GM12878 (cell line): ENCODE data around the gene AAMP. TPM values are rescaled to one million over a fixed set of nuclear protein-coding genes. Genes with fewer than 3 reads are reported as not detected.

ENCODE experiments used
- ATAC-seq: fragments of 200-7000 bp; cut with Tn5 transposase; 3 replicates; pipeline ENCODE4 v1.9.1; 2020; ENCODE audit warnings: mild to moderate bottlenecking, moderate library complexity
- BruUV-seq: library from RNA; stranded (reverse); fragments of 400-500 nt; replicated peaks from 2 replicates; lab custom pipeline; 2021; lab: Mats Ljungman, UMichigan
- CTCF ChIA-PET: fragments of 300-600 bp; sonication (Branson Sonifier 250); formaldehyde crosslinking; extraction: SDS; loops from one replicate; lab custom pipeline; 2021; ENCODE audit warnings: inconsistent platforms; lab: Yijun Ruan, JAX
- POLR2A ChIA-PET: fragments of 350-600 bp; formaldehyde crosslinking; extraction: SDS; loops from one replicate; lab custom pipeline; 2021; ENCODE audit warnings: inconsistent platforms; lab: Charles Lee
- RAD21 ChIA-PET: fragments of 300-600 bp; sonication (Branson Sonifier 250); formaldehyde crosslinking; loops from one replicate; lab custom pipeline; 2023; ENCODE audit warnings: antibody characterized with exemption; ENCODE audit not compliant: unreplicated experiment; lab: Charles Lee
- SMC1A ChIA-PET: fragments of 300-600 bp; sonication (Branson Sonifier 250); formaldehyde crosslinking; loops from one replicate; lab custom pipeline; 2023; ENCODE audit not compliant: unreplicated experiment, uncharacterized antibody; lab: Charles Lee
- DNase-seq: peaks from one replicate; pipeline ENCODE4 v3.0.0-alpha.2; 2011; ENCODE audit warnings: low read depth, low spot score
- FAIRE-seq: peaks from 3 replicates; lab custom pipeline; 2011; peaks lifted over from hg19 to GRCh38; lab: Jason Lieb, UNC
- H2AFZ ChIP-seq: 2 replicates; pipeline ENCODE4 v1.6.0; 2011; ENCODE audit warnings: low read depth, low read length, control low read depth; ENCODE audit not compliant: control insufficient read depth
- H3K27ac ChIP-seq: 2 replicates; pipeline ENCODE4 v1.5.1; 2011; ENCODE audit warnings: control low read depth; ENCODE audit not compliant: control insufficient read depth, insufficient read depth
- H3K27me3 ChIP-seq, 2 experiments: replicated peaks in 1 of 2; 2 replicates each; pipeline versions ENCODE4 v1.6.0 to v1.6.1; 2011; ENCODE audit warnings: low read length in 1 of 2; ENCODE audit not compliant: control insufficient read depth in 2 of 2, insufficient read depth in 2 of 2
- H3K36me3 ChIP-seq, 2 experiments: 2 replicates each; pipeline ENCODE4 v1.5.1; 2011; ENCODE audit warnings: low read length in 1 of 2; ENCODE audit not compliant: control insufficient read depth in 2 of 2, insufficient read depth in 2 of 2
- H3K4me1 ChIP-seq: 2 replicates; pipeline ENCODE4 v1.6.1; 2011; ENCODE audit warnings: mild to moderate bottlenecking, low read length, moderate library complexity, mixed read lengths; ENCODE audit not compliant: control insufficient read depth, insufficient read depth
- H3K4me2 ChIP-seq: 2 replicates; pipeline ENCODE4 v1.6.0; 2011; ENCODE audit warnings: control low read depth; ENCODE audit not compliant: control insufficient read depth, insufficient read depth
- H3K4me3 ChIP-seq: fragments of 200-600 bp; sonication (generic); 2 replicates; pipeline ENCODE4 v1.5.1; 2016
- H3K79me2 ChIP-seq: 2 replicates; pipeline ENCODE4 v1.6.0; 2011; ENCODE audit warnings: low read length; ENCODE audit not compliant: control insufficient read depth, insufficient read depth
- H3K9ac ChIP-seq: 2 replicates; pipeline ENCODE4 v1.8.0; 2011; ENCODE audit warnings: low read length, control low read depth, mixed read lengths; ENCODE audit not compliant: control insufficient read depth, insufficient read depth
- H3K9me3 ChIP-seq: replicated peaks from 3 replicates; pipeline ENCODE4 v1.5.1; 2011; ENCODE audit warnings: mild to moderate bottlenecking, low read length; ENCODE audit not compliant: control insufficient read depth, insufficient read depth
- H4K20me1 ChIP-seq: 2 replicates; pipeline ENCODE4 v1.6.0; 2011; ENCODE audit not compliant: control insufficient read depth, insufficient read depth
- CHD1 ChIP-seq: IDR thresholded peaks from 2 replicates; pipeline ENCODE4 v1.6.1; 2012; ENCODE audit warnings: low read depth, low read length, improper control_type of control experiment
- MTA3 ChIP-seq: IDR thresholded peaks from 2 replicates; pipeline ENCODE4 v1.6.1; 2012; ENCODE audit warnings: low read length, inconsistent platforms, borderline replicate concordance
- POLR2AphosphoS2 ChIP-seq: IDR thresholded peaks from 2 replicates; pipeline ENCODE4 v1.6.1; 2011; ENCODE audit warnings: low read depth, mild to moderate bottlenecking, low read length, improper control_type of control experiment, moderate library complexity
- RFX5 ChIP-seq: IDR thresholded peaks from 2 replicates; pipeline ENCODE4 v1.6.1; 2011; ENCODE audit warnings: low read depth, low read length, improper control_type of control experiment
- SREBF2 ChIP-seq: IDR thresholded peaks from 2 replicates; pipeline ENCODE4 v1.6.1; 2012; ENCODE audit warnings: mild to moderate bottlenecking, low read length
- SUZ12 ChIP-seq: fragments of 200-600 bp; sonication (generic); IDR thresholded peaks from one replicate; pipeline ENCODE4 v1.6.1; 2018; ENCODE audit warnings: antibody characterized with exemption, mild to moderate bottlenecking; ENCODE audit not compliant: unreplicated experiment
- TCF7 ChIP-seq: IDR thresholded peaks from 2 replicates; pipeline ENCODE4 v1.6.1; 2014; ENCODE audit warnings: antibody characterized with exemption, borderline replicate concordance
- ZBED1 ChIP-seq: IDR thresholded peaks from 2 replicates; pipeline ENCODE4 v1.6.1; 2016; ENCODE audit warnings: borderline replicate concordance
- WGBS: methylation state at CpG from one replicate; pipeline ENCODE4 v1.1.6; 2016; ENCODE audit warnings: low lambda C conversion rate; ENCODE audit not compliant: insufficient replicate concordance, insufficient coverage; ENCODE audit errors: missing lambda C conversion rate; 5-methylcytosine and 5-hydroxymethylcytosine counted together
- in situ Hi-C: fragments of 300-500 bp; cut with MboI; formaldehyde crosslinking; loops from 9 replicates; pipeline ENCODE4 v1.14.3; 2018; ENCODE audit warnings: mixed read lengths
- intact Hi-C: fragments of 100-400 bp; cut with micrococcal nuclease; formaldehyde crosslinking; loops from one replicate; pipeline ENCODE4 v1.14.2; 2022; ENCODE audit not compliant: unreplicated experiment
- polyA plus RNA-seq, 11 experiments: library from polyadenylated mRNA; depleted of rRNA in 4 of 11; unstranded in 6 of 11; stranded (reverse) in 5 of 11; fragments of >200 nt; fragmentation: Nextera tagmentation in 4 of 11; fragmentation: Illumina TruSeq in 1 of 11; extraction: Ambion mirVana in 4 of 11; extraction: Trizol in 1 of 11; gene quantifications; 1 replicate in 1 of 11; 2 replicates in 10 of 11; pipeline versions ENCODE4 v1.2.1 to v1.2.3, GENCODE V29; 2011 to 2016; ENCODE audit warnings: inconsistent platforms in 2 of 11, missing spikeins in 2 of 11, low read depth in 1 of 11
- total RNA-seq, 4 experiments: library from RNA; depleted of rRNA in 3 of 4; stranded (reverse); fragments of >200 nt in 3 of 4; fragmentation: Illumina TruSeq in 1 of 4; extraction: Trizol in 1 of 4; gene quantifications; 2 replicates each; pipeline versions ENCODE4 v1.2.1 to v1.2.3, GENCODE V29; 2013 to 2021
- TF ChIP-seq, protein P1 (sequence below): fragments of 450-650 bp; conservative IDR thresholded peaks from 2 replicates; pipeline ENCODE4 v1.6.1; 2017; ENCODE audit warnings: mild to moderate bottlenecking, moderate library complexity
- TF ChIP-seq, protein P2 (sequence below): fragments of 450-650 bp; IDR thresholded peaks from 2 replicates; pipeline ENCODE4 v1.6.1; 2016; ENCODE audit warnings: mild to moderate bottlenecking, moderate library complexity, borderline replicate concordance
- TF ChIP-seq, protein P3 (sequence below): IDR thresholded peaks from 2 replicates; pipeline ENCODE4 v1.6.1; 2012; ENCODE audit warnings: mild to moderate bottlenecking, low read depth, low read length
- TF ChIP-seq, protein P4 (sequence below): IDR thresholded peaks from 2 replicates; pipeline ENCODE4 v1.6.1; 2012; ENCODE audit warnings: low read depth, low read length, improper control_type of control experiment

AAMP gene
- total and polyA plus RNA-seq, 10 of the 15 experiments (the other 5 are each of a cell fraction or from before 2014, with no cell fraction given) = 4.4 to 140 (median 81.9) TPM

DNA sequence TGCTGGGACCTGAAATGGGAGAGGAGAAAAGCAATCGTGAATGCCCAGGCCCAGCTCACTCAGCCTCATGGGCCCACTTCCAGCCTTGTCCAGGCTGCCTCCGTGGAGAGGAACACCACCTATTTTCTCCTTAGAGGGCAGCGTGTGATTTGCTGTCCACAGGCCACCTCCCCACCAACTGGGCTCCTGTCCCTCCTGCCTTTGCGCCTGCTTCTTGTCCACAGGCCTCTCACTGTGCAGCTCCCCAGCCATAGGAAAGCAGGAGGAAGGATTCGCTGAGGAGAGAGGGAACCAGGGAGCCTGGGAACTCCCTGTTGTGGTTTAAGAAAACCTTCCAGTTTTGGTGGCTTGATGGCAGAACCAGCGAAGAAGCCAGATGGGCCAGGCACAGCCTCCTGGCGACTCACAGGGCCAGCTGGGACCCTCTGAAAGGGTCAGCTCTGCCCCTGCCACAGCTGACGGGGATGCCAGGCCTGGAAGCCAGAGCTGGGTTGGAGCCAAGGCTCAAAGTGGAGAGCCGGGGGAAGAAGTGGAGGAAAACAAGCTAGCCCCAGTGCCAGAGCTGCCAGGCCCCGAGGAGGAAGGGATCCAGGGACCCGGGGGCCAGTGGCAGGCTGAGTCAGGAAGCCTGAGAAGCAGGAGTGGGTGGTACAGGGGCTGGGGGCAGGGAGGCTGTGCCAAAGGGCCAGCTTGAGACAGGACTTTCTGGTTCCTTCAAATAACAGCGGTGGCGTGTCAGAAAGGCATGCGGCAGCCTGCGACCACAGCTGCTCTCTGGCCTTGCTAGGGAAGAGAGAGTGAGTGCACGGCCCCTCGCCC lies 12.4 kb upstream of the AAMP start:
- peaks cover 31% of the 10 kb centered on the region for H3K4me1 ChIP-seq
- RAD21 ChIA-PET = interaction anchor here (7.2 kb wide), 1 partner anchor 9 kb away, joined by 141 read pairs; the partner anchor contains the start of genes AAMP and PNKD
- TF ChIP-seq, protein P1, sequence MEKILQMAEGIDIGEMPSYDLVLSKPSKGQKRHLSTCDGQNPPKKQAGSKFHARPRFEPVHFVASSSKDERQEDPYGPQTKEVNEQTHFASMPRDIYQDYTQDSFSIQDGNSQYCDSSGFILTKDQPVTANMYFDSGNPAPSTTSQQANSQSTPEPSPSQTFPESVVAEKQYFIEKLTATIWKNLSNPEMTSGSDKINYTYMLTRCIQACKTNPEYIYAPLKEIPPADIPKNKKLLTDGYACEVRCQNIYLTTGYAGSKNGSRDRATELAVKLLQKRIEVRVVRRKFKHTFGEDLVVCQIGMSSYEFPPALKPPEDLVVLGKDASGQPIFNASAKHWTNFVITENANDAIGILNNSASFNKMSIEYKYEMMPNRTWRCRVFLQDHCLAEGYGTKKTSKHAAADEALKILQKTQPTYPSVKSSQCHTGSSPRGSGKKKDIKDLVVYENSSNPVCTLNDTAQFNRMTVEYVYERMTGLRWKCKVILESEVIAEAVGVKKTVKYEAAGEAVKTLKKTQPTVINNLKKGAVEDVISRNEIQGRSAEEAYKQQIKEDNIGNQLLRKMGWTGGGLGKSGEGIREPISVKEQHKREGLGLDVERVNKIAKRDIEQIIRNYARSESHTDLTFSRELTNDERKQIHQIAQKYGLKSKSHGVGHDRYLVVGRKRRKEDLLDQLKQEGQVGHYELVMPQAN = no peak
- TF ChIP-seq TCF7 (no peak), MTA3 (no peak), SREBF2 (no peak), POLR2AphosphoS2 (no peak), CHD1 (no peak), ZBED1 (no peak), SUZ12 (no peak), RFX5 (no peak)
- TF ChIP-seq, protein P2, sequence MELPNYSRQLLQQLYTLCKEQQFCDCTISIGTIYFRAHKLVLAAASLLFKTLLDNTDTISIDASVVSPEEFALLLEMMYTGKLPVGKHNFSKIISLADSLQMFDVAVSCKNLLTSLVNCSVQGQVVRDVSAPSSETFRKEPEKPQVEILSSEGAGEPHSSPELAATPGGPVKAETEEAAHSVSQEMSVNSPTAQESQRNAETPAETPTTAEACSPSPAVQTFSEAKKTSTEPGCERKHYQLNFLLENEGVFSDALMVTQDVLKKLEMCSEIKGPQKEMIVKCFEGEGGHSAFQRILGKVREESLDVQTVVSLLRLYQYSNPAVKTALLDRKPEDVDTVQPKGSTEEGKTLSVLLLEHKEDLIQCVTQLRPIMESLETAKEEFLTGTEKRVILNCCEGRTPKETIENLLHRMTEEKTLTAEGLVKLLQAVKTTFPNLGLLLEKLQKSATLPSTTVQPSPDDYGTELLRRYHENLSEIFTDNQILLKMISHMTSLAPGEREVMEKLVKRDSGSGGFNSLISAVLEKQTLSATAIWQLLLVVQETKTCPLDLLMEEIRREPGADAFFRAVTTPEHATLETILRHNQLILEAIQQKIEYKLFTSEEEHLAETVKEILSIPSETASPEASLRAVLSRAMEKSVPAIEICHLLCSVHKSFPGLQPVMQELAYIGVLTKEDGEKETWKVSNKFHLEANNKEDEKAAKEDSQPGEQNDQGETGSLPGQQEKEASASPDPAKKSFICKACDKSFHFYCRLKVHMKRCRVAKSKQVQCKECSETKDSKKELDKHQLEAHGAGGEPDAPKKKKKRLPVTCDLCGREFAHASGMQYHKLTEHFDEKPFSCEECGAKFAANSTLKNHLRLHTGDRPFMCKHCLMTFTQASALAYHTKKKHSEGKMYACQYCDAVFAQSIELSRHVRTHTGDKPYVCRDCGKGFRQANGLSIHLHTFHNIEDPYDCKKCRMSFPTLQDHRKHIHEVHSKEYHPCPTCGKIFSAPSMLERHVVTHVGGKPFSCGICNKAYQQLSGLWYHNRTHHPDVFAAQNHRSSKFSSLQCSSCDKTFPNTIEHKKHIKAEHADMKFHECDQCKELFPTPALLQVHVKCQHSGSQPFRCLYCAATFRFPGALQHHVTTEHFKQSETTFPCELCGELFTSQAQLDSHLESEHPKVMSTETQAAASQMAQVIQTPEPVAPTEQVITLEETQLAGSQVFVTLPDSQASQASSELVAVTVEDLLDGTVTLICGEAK = no peak
- TF ChIP-seq, protein P3, sequence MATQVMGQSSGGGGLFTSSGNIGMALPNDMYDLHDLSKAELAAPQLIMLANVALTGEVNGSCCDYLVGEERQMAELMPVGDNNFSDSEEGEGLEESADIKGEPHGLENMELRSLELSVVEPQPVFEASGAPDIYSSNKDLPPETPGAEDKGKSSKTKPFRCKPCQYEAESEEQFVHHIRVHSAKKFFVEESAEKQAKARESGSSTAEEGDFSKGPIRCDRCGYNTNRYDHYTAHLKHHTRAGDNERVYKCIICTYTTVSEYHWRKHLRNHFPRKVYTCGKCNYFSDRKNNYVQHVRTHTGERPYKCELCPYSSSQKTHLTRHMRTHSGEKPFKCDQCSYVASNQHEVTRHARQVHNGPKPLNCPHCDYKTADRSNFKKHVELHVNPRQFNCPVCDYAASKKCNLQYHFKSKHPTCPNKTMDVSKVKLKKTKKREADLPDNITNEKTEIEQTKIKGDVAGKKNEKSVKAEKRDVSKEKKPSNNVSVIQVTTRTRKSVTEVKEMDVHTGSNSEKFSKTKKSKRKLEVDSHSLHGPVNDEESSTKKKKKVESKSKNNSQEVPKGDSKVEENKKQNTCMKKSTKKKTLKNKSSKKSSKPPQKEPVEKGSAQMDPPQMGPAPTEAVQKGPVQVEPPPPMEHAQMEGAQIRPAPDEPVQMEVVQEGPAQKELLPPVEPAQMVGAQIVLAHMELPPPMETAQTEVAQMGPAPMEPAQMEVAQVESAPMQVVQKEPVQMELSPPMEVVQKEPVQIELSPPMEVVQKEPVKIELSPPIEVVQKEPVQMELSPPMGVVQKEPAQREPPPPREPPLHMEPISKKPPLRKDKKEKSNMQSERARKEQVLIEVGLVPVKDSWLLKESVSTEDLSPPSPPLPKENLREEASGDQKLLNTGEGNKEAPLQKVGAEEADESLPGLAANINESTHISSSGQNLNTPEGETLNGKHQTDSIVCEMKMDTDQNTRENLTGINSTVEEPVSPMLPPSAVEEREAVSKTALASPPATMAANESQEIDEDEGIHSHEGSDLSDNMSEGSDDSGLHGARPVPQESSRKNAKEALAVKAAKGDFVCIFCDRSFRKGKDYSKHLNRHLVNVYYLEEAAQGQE = no peak
- TF ChIP-seq, protein P4, sequence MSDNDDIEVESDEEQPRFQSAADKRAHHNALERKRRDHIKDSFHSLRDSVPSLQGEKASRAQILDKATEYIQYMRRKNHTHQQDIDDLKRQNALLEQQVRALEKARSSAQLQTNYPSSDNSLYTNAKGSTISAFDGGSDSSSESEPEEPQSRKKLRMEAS = no peak

More for the DNA sequence above, 12.4 kb upstream of the AAMP start:
- DNase-seq (no peak), ATAC-seq (no peak), FAIRE-seq (no peak)
- Histone ChIP-seq H3K27ac (no peak overlapping the region), H3K36me3 (peaks cover 7 to 13% of the 10 kb centered on the region in 2 experiments), H3K27me3 (no peaks in the 10 kb centered on the region), H3K4me3 (no peak overlapping the region), H3K79me2 (peaks cover 28% of the 10 kb centered on the region), H2AFZ (no peak overlapping the region), H3K4me2 (no peak overlapping the region), H3K9me3 (no peaks in the 10 kb centered on the region), H4K20me1 (no peaks in the 10 kb centered on the region), H3K9ac (no peak overlapping the region)
- ChIA-PET SMC1A (no interaction called here), POLR2A (interaction anchor here (0.5 to 1.1 kb wide), 3 partner anchors 9 to 438 kb away, joined by 3 to 4 read pairs (median 4); no protein-coding TSS in a partner anchor), CTCF (interaction anchor here (0.9 to 7.4 kb wide), 2 partner anchors 10 to 29 kb away, joined by 3 to 154 read pairs; partner anchors contain the start of genes AAMP and PNKD)
- 86% methylated on average over 17 of the region's 17 CpGs for WGBS
- in situ Hi-C loops = loop anchor here (25.0 kb wide), 1 partner anchor 105 kb away; the partner anchor contains the start of genes CTDSP1 and SLC11A1
- intact Hi-C loops = no loop called here
- no TSS peak for BruUV-seq
